HG03139 (cell line): Measurements from ENCODE around the gene ZNF28.
"Not testable (repeated sequence)": the region's sequence is repeated elsewhere in the genome, so short reads cannot be mapped to it uniquely, and the experiment has no call there.

Source experiments
- ATAC-seq: cut with Tn5 transposase; IDR thresholded peaks from one replicate; pipeline ENCODE4 v1.9.1; 2021; ENCODE audit not compliant: unreplicated experiment

Gene ZNF28

GRCh38 chr19:52782864-52783263 is 38.6 kb downstream of the ZNF28 start:
- ATAC-seq: not testable (repeated sequence)

GRCh38 chr19:52778811-52779210 is 42.6 kb downstream of the ZNF28 start:
- ATAC-seq: no peak

- ATAC-seq: not testable (repeated sequence)
Observed at GRCh38 chr19:52756447-52756846, 65.0 kb downstream of the ZNF28 start.

GRCh38 chr19:52749780-52750179 is 71.7 kb downstream of the ZNF28 start:
- no peak for ATAC-seq

GRCh38 chr19:52748336-52748950 is 73.0 kb downstream of the ZNF28 start:
- ATAC-seq: no peak
